MM.1S (cell line): Measurements from ENCODE around the gene RFTN1.

Experiments
- DNase-seq: peaks from one replicate; pipeline ENCODE4 v3.0.0-alpha.2; 2015
- H2AFZ ChIP-seq: fragments of 300-600 bp; sonication (generic); 2 replicates; pipeline ENCODE4 v1.6.0; 2016; ENCODE audit warnings: antibody characterized with exemption, low read length
- H3F3A ChIP-seq: fragments of 300-600 bp; sonication (generic); 2 replicates; pipeline ENCODE4 v1.6.1; 2016; ENCODE audit warnings: mild to moderate bottlenecking, antibody characterized with exemption, low read length, moderate library complexity, mixed read lengths; ENCODE audit not compliant: insufficient read depth
- H3K27ac ChIP-seq: fragments of 300-600 bp; sonication (generic); 2 replicates; pipeline ENCODE4 v1.5.1; 2016; ENCODE audit warnings: mild to moderate bottlenecking, low read length
- H3K27me3 ChIP-seq: fragments of 300-600 bp; sonication (generic); replicated peaks from 2 replicates; pipeline ENCODE4 v1.6.0; 2016; ENCODE audit warnings: low read length; ENCODE audit not compliant: insufficient read depth
- H3K36me3 ChIP-seq: fragments of 300-600 bp; sonication (generic); replicated peaks from 2 replicates; pipeline ENCODE4 v1.6.1; 2016; ENCODE audit warnings: mild to moderate bottlenecking, low read length, mixed read lengths; ENCODE audit not compliant: insufficient read depth
- H3K4me1 ChIP-seq: fragments of 300-600 bp; sonication (generic); 2 replicates; pipeline ENCODE4 v1.6.1; 2016; ENCODE audit warnings: low read length, mixed read lengths
- H3K4me2 ChIP-seq: fragments of 300-600 bp; sonication (generic); 2 replicates; pipeline ENCODE4 v1.6.0; 2016; ENCODE audit warnings: low read depth, low read length
- H3K4me3 ChIP-seq: fragments of 300-600 bp; sonication (generic); 2 replicates; pipeline ENCODE4 v1.5.1; 2016; ENCODE audit warnings: low read length, mixed read lengths
- H3K79me2 ChIP-seq: fragments of 300-600 bp; sonication (generic); 2 replicates; pipeline ENCODE4 v1.6.1; 2016; ENCODE audit warnings: mixed run types, low read length, mixed read lengths
- H3K9ac ChIP-seq: fragments of 300-600 bp; sonication (generic); 2 replicates; pipeline ENCODE4 v1.6.1; 2016; ENCODE audit warnings: low read length, mixed read lengths
- H3K9me2 ChIP-seq: fragments of 300-600 bp; sonication (generic); replicated peaks from 2 replicates; pipeline ENCODE4 v1.6.1; 2016; ENCODE audit warnings: mild to moderate bottlenecking, low read length, mixed read lengths; ENCODE audit not compliant: insufficient read depth
- H3K9me3 ChIP-seq: fragments of 300-600 bp; sonication (generic); replicated peaks from 2 replicates; pipeline ENCODE4 v1.6.1; 2016; ENCODE audit warnings: mild to moderate bottlenecking, low read length, mixed read lengths; ENCODE audit not compliant: insufficient read depth
- H4K20me1 ChIP-seq: fragments of 300-600 bp; sonication (generic); 2 replicates; pipeline ENCODE4 v1.6.1; 2016; ENCODE audit warnings: mild to moderate bottlenecking, low read length, moderate library complexity, mixed read lengths; ENCODE audit not compliant: insufficient read depth
- CTCF ChIP-seq: fragments of 300-600 bp; sonication (generic); IDR thresholded peaks from 2 replicates; pipeline ENCODE4 v1.5.1; 2016; ENCODE audit warnings: antibody characterized with exemption, low read length, mixed read lengths
- EZH2 ChIP-seq: fragments of 300-600 bp; sonication (generic); optimal IDR thresholded peaks from 2 replicates; pipeline ENCODE3; 2017; ENCODE audit warnings: low read depth, mild to moderate bottlenecking, antibody characterized with exemption, low read length, mixed read lengths
- EZH2phosphoT487 ChIP-seq: fragments of 300-600 bp; sonication (generic); IDR thresholded peaks from 2 replicates; pipeline ENCODE4 v1.6.1; 2018; ENCODE audit warnings: antibody characterized with exemption, low read length

Gene RFTN1

DNA sequence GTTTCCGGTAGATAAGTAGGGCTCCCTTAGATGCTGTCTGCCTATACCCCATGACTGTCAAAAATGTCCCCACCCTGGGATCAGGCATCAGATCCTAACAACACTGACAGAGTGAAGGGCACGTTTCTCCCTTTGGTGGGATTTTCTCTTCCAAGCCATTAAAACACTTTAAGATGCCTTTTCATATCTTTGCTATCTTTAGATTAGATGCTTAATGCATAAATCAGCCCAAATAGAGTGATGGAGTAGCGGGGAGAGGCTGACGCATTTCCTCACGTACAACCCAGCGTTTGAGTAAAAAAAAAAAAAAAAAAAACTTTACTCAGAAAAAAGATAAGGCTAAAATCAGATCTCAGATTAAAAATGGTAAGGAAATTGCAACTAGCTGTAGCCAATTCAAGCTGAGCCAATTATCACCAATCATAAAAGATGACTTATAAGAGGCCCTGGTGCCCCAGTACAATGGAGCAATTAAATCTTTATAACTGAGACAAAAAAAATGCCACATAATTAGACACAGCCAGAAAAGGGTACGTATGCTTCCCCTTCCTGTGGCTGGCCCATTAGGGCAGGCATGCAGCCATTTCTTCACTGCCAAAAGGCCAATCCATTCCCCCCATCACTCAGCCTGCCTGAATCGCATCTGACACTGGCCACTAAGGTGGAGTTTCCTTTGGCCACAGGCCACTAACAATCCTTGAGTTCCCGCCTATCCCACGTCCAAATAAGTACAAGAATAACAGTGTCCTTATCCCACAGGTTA is 45.0 kb downstream of the RFTN1 start:
- no peak overlapping the region for H3K27ac ChIP-seq

GRCh38 chr3:16468002-16468335 is 45.5 kb downstream of the RFTN1 start:
- Histone ChIP-seq H3F3A (no peaks in the 10 kb centered on the region), H3K4me2 (no peak overlapping the region), H3K9ac (no peak overlapping the region), H3K4me3 (no peak overlapping the region), H3K27ac (no peak overlapping the region), H3K36me3 (no peaks in the 10 kb centered on the region), H3K79me2 (no peaks in the 10 kb centered on the region), H4K20me1 (no peaks in the 10 kb centered on the region), H3K9me3 (no peaks in the 10 kb centered on the region), H3K9me2 (no peaks in the 10 kb centered on the region), H3K4me1 (no peaks in the 10 kb centered on the region), H3K27me3 (no peaks in the 10 kb centered on the region), H2AFZ (no peak overlapping the region)
- TF ChIP-seq EZH2phosphoT487 (no peak), EZH2 (no peak), CTCF (no peak)
- no peak for DNase-seq

More for the DNA sequence above, 45.0 kb downstream of the RFTN1 start:
- Histone ChIP-seq H3K9me3 (no peaks in the 10 kb centered on the region), H3K36me3 (no peaks in the 10 kb centered on the region), H2AFZ (no peak overlapping the region), H3K9me2 (no peaks in the 10 kb centered on the region), H3K27me3 (no peaks in the 10 kb centered on the region), H3K9ac (no peak overlapping the region), H3K4me3 (no peak overlapping the region), H3K4me1 (no peaks in the 10 kb centered on the region), H3F3A (no peaks in the 10 kb centered on the region), H3K4me2 (no peak overlapping the region), H4K20me1 (no peaks in the 10 kb centered on the region), H3K79me2 (no peaks in the 10 kb centered on the region)
- TF ChIP-seq EZH2 (no peak), CTCF (no peak), EZH2phosphoT487 (no peak)
- DNase-seq = no peak

GRCh38 chr3:16467393-16467792 is 46.1 kb downstream of the RFTN1 start:
- Histone ChIP-seq H3K9me3 (no peaks in the 10 kb centered on the region), H3K27ac (no peak overlapping the region), H4K20me1 (no peaks in the 10 kb centered on the region), H3K36me3 (no peaks in the 10 kb centered on the region), H3K4me2 (no peak overlapping the region), H2AFZ (no peak overlapping the region), H3K27me3 (no peaks in the 10 kb centered on the region), H3K4me1 (no peaks in the 10 kb centered on the region), H3K9ac (no peak overlapping the region), H3K9me2 (no peaks in the 10 kb centered on the region), H3K79me2 (no peaks in the 10 kb centered on the region), H3K4me3 (no peak overlapping the region), H3F3A (no peaks in the 10 kb centered on the region)
- no peak for DNase-seq
- no peak for TF ChIP-seq EZH2phosphoT487
- TF ChIP-seq EZH2 = no peak
- TF ChIP-seq CTCF = no peak
